Loucy (cell line): ENCODE measurements around the gene SGPP2.

ENCODE experiments used
- EZH2phosphoT487 ChIP-seq: fragments of 200-600 bp; IDR thresholded peaks from 2 replicates; pipeline ENCODE4 v1.6.1; 2018; ENCODE audit warnings: antibody characterized with exemption, mild to moderate bottlenecking, moderate library complexity, borderline replicate concordance
- TF ChIP-seq, protein P1 (sequence below): fragments of 200-600 bp; sonication (generic); conservative IDR thresholded peaks from 2 replicates; pipeline ENCODE4 v1.5.1; 2014; ENCODE audit warnings: mild to moderate bottlenecking, antibody characterized with exemption, low read length

DNA sequence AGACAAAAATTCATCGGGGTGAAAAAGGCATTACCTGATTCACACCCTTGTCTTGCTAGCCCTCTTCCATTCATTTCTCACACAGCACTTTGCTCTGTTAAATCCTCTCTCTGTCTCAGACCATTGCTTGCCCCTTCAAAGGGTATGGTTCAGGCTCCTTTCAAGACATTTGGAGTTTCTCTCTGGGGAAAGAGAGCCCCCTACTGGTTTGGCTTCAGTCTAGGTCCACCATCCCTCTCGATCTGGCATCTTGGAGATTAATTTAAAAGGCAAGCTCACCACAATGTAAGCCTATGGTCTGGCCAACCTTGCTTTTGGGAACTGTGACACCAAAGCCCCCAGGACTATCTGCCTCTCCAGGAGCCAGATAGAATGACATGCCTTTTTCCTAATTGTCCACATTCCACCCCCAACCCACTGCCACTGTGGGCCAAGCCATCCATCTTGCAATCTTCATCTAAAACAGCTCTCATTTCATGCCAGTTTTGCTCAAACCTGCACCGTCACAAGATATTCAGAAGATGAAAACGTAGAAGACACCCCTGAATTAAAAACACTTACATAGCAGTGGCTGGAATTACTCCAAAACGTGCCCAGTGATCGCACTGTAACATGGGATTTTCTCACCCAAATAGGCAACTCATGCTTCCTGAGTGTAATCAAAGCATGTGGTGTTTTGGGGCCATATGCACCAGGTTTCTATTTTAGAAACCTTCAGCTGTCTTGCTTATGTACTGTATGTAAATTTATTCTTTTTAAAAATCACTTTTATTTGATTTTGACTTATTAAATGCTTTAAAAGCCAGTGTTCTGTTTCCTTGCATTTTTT is 137.7 kb downstream of the SGPP2 start:
- TF ChIP-seq, protein P1, sequence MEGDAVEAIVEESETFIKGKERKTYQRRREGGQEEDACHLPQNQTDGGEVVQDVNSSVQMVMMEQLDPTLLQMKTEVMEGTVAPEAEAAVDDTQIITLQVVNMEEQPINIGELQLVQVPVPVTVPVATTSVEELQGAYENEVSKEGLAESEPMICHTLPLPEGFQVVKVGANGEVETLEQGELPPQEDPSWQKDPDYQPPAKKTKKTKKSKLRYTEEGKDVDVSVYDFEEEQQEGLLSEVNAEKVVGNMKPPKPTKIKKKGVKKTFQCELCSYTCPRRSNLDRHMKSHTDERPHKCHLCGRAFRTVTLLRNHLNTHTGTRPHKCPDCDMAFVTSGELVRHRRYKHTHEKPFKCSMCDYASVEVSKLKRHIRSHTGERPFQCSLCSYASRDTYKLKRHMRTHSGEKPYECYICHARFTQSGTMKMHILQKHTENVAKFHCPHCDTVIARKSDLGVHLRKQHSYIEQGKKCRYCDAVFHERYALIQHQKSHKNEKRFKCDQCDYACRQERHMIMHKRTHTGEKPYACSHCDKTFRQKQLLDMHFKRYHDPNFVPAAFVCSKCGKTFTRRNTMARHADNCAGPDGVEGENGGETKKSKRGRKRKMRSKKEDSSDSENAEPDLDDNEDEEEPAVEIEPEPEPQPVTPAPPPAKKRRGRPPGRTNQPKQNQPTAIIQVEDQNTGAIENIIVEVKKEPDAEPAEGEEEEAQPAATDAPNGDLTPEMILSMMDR, result peak; percentile 80
- TF ChIP-seq EZH2phosphoT487, result no peak
